Measurements from ENCODE around the gene CENPO.

The CENPO gene

DNA sequence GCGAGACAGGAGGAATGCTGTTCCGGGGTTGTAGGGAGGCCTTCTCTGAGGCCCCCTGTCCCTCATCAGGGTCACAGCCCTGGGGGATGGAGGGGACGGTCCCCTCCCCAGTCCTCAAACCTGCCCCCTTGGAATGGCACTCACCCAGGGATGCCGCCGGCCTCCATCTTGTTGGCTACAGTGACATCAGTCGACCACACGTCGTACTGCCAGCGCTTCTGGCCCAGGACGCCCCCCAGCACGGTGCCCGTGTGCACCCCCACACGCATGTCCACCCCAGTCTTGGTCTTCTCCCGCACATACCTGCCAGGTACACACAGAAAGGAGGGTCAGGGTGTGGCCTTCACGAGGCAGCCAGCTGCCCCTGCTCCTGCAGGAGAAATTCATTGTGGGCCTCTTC is 46.5 kb downstream of the CENPO start:
- no peak for DNase-seq

DNA sequence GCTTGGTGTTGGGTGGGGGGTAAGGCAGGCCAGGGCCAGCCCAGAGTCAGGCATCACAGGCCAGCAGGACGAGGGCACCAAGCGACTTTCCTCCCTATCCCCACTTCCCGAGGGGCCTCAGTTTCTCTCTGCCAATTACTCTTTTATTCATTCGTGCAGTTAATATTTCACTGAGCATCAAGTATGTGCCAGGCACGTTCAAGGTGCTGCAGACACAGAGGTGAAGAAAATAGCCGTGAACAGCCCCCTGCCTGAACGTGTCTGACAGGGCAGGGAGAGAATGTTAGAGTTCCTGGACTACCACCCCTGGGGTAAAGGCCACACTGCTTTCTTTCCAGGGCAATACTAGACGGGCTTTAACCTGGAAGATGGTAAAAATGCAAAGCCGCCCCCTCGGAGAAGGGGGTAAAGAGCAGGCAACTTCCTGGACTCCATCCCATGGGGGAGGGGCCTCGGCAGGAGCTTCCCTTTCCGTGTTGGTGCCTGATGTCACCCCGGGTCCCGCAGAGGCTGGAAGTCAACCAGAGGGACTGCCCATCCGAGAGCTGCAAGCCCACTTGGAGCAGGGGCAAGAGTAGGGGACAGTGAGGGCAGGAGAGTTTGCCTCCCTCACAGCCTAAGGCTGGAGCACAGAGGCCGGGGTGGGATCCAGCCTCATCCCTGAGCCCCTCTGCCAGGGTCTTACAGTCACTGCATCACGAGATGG is 47.1 kb downstream of the CENPO start:
- DNase-seq = no peak

DNA sequence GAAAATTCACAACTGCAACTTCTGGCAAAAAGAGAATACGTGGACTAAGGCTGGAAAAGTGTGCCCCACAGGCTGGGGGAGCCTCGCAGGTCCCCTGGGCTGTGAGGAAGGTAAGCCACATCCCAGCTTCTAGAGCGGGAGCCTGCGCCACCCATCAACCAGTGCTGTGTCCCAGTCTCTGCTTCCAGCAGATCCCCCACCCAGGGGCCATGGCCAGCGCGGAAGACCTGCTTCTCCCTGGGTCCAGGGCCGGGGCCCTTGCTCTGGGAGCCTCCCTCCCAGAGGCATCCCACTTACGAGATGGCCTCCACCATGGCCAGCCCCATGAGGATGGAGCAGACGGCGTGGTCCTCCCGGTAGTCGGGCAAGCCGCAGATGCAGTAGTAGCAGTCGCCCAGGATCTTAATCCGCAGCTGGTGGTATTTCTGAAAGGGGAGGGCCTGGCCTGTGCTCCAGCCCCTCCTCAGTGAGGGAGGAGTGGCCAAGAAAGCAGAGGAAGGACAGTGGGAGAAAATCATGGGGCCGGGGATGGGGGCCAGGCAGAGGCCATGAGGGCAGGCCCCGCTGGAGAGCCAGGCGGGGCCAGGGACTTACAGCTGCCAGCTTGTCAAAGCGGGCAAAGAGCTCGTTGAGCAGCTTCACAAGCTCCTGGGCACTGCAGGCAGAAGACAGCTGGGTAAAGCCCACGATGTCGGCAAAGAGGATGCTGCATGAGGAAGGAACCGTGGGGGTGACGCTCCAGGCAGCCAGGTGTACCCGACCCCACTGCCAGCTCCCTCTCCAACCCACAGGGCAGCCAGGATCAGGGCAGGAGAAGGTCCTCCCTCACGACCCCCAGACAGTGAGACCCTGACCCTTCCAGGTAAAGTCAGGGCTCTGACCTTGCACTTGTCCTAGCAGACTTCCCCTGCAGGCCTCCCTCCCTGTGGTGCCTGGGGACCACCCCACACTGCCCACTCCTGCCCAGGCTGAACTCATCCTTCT is 48.0 kb downstream of the CENPO start:
- peak; percentile 79 for DNase-seq

DNA sequence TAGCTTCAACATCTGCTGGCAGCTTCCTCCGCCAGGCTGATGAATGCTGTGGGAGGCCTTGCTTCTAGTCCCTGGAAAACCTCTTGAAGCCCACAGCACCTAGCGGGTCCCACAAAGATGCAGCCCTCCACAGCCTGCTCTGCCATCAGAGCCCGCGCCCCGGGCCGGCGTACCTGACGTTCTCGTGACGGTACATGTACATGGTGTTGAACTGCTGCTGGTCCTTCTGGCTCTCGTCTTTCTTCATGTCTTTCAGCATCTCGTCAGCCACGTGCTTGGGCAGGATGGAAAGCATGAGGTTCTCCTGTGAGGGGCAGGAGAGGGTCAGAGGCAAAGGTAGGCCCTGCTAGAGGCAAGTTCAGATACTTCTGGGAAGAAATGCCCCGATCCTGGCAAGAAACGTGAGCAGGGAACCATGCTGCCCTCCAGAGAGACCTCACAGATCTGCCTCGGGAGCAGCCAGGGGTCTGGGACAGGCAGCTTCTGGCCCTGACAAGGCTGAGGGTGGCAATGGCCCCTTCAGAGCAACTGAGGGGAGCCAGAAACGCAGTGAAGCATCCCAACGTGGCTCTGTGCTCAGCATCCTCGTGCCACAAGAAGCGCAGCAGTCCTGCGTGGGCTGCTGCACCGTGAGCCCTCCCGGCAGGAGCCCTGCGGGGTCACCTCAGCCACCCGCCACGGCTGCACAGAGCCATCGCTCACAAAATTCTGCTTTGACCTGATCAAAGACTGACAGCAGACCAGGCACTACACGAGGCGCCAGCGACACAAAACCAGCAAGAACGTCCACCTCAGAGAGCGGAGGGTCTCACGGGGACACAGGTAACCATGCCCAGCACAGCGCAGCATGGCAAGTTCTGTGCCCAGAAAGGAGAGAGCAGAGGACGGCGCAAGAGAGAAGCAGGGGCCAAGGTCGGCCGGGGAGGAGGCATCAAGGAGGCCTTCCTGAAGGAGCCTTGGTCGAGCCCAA is 49.1 kb downstream of the CENPO start:
- no peak for DNase-seq

DNA sequence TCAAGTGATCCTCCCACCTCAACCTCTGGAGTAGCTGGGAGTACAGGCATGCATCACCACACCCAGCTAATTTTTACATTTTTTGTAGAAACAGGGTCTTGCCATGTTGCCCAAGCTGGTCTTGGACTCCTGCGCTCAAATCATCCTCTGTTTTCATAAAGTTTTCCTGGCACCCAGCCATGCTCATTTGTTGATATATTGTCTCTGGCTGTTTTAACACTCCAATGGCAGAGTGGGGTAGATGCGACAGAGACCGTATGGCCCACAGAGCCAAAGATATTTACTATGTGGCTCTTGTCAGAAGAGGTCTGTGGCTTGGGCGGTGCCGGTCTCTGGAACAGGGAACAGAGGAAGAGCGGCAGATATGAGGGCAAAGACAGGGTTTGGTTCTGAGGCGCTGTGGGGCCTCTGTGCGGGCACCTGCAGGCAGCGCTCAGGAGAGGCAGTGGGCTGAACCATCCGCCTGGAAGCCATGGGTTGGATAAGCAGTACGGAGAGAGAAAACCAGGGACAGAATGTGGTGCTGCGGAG is 50.2 kb downstream of the CENPO start:
- DNase-seq = no peak

DNA sequence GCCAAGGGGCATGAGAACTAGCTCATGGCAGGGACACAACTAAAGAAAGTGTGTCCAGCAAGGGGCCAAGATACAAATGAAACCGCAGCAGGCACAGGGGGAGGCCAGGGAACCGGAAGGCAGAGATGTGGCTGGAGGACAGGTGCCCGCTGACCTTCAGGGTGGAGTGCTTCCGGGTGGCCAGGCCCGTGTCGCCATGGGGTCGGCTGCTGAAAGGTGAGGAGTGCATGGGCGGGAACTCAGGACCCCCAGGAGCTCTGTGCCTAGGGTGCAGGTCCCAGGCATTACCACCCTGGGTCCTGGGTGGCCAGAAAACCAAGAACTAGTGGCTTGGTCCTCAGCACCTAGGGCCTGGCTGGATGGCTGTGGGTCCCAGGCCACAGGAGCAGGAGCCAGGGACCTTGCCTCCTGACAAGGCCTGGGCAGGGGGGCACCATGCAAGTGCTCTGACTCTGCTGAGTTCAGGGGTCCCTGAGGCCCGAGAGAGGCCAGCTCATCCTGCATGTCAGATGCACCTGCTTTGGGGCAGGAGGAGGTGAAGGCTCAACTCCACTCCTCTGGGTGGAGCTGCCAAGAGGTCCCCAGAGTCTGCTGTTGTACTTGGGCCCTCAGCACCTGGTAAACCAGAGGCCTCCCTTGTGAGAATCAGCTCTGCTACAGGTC is 50.9 kb downstream of the CENPO start:
- DNase-seq = no peak

DNA sequence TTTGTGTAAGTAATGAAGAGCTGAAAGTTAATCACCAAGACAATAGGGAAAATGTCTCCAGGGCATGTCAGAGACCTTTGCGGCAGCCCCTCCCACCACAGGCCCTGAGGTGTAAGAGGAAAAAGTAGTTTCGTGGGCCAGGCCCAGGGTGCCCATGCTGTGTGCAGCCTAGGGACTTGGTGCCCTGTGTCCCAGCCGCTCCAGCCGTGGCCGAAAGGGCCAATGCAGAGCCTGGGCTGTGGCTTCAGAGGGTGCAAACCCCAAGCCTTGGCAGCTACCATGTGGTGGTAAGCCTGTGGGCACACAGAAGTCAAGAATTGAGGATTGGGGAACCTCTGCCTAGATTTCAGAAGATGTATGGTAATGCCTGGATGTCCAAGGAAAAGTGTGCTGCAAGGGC is 52.5 kb downstream of the CENPO start:
- DNase-seq = no peak

DNA sequence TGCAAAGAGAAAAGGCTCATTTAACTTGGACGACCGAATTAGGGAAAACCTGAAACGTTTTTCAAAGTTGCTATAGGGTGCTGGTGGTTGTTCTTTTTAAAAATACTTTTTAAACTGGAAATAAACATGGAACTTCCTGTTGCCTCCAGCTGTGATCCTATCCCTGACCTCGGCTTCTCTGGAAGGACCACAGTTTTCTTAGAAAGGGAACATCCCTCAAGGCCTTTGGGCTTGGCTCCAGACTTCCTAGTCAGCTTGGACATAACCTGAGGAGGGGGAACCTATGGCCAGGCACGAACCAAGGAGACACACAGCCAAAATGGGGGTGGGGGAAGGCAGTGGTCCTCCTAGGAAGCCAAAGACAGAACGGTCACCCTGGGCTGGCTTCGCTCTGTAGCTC is 57.7 kb downstream of the CENPO start:
- no peak for DNase-seq

DNA sequence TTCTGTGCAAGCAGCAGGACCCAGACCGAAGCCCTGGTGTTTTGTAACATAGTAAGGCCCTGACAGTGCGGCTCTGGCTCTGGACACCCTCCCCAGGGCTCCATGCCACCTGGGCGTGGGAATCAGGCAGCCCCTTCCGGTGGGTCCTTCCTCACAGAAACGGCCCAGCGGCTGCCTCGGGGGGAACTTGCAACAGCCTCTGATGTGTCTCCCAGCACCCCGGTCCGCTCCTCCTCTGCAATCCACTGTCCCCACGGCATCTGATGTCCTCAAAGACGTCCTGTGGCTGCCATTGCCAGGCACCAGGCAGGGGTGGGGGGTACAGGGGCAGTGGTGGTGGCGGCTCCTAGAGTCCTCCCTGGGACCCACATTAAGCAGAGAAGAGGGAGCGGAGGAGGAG is 58.8 kb downstream of the CENPO start:
- no peak for DNase-seq

DNA sequence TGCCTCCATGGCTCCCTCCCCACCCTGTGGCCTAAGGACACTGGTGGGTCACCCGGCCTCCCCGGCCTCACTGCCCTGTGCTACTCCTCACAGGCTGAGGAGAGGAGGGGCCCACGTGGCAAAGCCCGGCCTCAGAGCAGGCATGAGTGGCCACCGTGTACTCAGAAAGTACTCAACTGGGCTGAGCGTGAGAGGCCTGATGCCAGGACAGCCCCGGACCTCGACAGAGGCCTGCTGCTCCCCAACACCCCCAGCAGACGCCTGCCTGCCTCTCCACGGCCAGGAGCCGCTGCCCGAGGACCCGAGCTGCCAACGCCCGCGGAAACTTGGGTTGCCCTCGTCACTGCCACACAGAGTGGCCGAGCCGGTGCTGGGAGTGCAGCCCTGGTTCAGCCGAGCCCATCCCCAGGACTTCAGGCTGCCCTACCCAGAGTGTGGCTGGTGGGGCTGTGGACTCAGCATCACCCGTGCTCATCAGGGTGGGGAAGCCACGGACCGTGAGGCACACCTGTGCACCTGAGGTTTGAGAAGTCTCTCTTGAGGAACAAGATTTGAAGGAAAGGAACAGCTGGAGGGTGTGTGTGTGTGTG is 59.3 kb downstream of the CENPO start:
- no peak for DNase-seq

DNA sequence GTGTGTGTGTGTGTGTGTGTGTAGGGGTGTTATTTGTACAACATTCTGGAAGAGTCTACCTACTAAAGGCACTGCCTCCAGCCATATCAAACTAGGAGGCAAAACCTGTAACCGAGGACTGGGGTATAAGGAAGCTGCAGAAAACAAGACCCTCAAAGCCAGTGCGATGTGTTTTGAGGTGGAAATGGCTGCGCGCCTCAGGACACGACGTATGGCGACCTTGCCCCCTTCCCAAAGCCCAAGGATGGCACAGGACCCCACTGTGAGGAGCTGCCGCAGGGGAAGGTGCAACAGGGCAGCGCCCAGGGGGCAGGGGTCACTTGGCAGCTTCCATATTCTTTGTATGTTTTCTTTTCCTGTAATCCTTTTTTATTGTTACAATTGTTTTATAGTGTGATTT is 59.8 kb downstream of the CENPO start:
- DNase-seq = no peak

DNA sequence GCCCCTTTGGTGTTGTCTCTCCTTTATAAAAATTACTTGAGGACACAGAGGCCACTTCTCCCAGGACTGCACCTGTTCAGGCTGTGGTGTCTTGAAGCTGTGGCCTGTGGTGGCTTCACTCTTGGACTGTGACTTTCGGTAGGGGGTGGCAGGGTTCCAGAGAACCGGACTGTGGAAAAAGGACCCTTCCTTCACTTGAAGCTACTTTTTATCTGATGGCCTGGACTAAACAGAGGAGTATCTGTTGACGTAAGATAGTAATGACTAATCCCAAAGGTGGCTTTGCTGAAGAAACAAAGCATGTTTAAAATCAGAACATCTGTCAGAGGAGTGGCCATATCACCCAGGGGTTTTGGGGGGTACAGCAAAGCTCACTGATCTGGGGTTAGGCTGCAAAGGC is 60.8 kb downstream of the CENPO start:
- DNase-seq = no peak

DNA sequence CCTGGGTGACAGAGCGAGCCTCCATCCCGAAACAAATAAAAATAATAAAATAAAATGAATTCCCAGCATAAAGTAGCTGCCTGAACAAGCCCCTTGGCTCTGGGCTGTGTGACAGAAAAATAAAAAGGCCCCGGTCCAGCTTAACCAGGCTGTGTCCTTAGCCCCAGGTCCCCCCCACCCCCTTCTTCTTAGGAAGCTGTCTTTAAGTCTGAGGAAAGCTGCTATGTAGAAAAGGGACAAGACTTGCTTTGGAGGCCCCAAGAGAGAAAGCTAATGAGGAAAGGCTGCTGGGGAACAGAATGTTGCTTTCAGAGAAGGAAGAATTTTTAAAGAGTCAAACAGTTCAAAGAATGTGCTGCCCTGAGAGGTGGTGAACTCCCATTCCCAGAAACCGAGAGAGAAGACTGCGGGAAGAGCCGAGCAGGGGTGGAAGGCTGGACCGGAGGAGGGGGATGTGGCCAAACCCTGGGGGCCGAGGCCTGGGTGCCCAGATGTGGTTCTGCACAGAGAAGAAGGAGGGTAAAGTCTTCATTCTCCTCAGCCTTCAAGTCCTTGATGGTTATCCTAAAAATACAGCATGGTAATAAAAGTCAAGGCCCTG is 61.9 kb downstream of the CENPO start:
- DNase-seq = no peak

DNA sequence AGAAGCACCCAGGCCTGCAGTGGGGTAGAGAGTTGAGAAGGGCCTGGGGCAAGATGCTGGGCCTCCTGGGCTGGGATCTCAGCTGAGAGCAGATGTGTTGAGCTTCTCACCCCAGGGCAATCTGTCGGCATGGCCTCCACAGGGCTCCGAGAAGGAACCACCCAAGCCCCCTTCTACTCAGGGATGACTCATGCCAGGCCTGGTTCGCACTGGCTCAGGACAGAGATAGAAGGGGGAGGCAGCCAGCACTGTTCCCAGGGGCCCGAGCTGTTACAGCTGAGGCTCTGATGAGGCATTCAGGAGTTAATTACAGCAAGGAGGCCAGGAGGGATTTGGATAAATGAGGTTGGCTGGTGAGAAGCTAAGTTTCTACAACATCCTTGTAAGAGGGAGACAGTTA is 62.5 kb downstream of the CENPO start:
- no peak for DNase-seq

DNA sequence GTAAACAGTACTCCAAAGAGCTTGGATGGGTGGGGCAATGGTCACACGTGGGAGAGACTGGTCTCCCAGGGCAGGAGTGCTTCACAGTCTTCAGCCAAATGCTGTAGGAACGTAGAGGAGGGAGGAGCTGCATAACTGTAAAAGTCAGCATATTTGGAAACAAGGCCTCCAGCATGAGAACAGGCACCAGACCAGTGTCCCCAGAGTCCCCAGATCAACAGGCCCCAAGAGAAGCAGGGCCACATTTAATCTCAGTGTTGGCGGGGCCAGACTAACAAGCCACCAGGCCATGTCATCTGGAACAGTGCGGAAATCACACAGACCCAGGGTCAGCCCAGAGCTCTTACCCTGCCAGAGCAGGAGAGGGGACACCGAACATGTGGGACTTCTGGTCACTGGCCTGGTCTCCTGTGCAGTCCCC is 63.6 kb downstream of the CENPO start:
- no peak for DNase-seq

DNA sequence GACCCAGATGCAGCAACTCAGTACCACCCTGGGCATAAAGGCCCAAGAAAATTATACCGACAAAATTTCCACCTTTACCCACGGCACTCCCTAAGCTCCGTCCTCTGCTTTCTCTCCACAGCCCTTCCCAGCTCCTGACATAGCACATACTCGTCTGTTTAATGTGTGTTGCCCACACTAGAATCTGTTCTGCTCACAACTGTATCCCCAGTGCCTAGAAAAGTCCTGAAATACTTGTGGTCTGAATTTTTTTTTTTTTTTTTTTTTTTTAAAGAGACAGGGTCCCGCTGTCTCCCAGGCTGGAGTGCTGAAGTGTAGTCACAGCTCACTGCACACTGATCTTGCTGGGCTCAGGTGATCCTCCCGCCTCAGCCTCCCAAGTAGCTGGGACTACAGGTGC is 64.5 kb downstream of the CENPO start:
- DNase-seq = no peak

DNA sequence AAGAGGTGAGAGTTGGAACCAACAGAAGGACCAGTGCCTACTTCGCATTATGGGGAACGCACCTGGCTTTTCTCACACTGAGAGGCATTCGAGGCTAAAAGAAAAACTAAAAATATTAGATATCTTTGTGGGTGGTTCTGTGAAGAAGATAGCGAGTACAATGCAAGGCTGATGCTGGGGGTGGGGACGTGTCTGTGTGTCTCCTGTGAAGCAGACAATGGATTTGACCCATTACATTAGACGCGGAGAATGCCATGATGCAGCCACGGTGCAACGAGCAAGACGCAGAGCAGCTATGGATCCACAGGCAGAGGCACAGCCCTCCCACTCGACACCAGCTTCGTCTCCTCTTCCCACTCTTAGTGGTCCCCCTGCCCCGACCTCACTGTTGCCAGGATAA is 65.8 kb downstream of the CENPO start:
- DNase-seq = no peak

DNA sequence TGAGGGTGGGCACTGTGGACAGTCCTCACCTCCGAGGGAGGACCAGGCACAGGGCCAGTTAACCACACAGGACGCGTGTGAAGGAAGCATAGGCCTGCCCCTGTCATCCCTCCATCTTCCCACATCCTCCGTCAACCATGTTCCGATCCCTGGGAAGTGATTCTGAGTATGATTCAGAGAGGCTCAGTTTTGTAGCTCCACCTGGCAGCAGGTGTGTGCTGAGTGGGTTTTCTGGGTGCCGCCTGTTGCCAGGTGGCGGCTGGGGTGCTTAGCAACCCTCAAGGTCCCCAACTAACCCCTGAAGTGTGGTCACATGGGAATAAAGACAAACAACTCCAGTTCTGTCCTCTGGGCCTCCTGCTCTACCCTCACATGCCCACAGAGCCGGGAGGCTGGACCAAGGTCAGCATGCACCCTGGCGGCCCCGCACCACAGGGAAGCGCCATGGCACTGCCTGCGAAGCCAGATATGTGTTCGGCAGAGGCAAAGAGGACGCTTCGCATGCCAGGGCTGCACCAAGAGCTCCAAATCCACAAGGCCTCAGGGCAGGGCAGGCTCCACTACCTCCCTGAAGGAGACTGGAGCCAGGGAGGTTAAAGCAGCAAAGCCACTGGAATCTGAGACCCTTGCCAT is 66.9 kb downstream of the CENPO start:
- no peak for DNase-seq

DNA sequence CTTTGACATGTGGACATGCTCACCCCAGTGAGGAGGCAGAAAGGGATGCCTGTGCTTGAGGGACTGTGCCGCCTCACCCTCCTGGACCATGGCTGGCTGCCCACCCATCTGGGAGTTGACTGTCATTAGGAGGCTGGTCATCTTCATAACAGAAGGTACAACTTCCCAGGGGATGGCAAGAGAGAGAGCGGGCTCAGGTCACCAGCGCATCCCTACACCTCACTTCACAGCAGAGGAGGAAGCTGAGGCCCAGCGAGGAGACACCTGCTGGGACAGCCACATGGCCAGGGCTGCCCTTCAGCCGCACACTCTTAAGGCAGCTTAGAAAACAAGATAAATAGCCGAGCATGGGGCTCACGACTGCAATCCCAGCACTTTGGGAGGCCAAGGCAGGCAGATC is 67.4 kb downstream of the CENPO start:
- DNase-seq = no peak

DNA sequence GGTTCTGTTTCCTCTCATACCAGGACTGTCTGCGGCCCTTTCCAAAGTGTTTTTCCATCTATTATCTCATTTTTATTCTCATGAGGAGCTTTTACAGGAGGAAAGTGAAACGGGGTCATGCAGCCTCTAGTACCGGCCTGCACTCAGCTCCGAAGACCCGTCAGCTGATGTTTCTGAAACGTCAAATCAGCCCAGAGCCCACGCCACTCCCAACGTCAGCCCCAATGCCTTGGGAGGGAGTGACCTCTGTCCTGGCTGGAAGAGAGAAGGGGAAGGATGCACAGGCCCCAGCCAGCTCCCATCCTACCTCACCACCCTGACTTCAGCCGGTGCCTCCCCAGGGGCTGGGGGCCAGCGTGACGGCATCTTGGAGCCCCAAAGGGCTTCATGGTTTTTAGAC is 68.3 kb downstream of the CENPO start:
- DNase-seq = no peak

DNA sequence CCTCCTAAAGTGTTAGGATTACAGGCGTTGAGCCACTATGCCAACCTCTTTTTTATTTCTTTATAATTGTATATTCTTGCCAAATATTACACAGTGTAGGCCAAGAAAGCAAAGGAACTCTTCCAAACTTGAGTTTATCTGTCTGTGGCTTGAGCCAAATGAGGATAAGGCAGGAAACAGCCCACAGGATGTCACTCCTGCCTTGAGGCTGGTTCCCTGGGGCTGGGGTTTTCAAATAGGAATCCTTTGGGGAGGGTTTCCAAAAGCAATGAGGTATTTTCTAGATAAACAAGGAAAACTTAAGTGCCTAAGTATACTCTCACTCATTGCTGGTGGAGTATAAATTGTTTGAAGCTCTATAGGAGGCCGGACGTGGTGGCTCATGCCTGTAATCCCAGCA is 70.4 kb downstream of the CENPO start:
- DNase-seq = no peak
